ENCODE data around the gene MARCHF5.

DNA sequence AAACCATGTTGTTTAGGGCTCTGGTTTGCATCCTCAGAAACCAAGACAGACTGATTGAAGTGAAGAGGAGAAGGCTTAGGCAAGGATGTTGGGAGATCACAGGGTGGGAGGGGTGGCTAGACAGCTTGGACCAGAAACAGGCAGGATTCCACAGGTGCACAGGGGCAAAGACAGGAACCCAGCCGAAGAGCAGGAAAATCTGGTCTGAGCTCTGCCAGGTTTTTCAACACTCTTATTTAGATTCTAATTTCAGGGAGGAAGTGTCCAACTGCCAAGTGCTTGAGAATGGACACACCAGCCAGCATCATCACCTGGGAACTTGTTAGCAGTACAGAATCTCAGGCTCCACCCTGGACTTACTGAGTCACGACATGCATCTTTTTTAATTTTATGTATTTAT, 93.8 kb downstream of the MARCHF5 start:
- TF ChIP-seq POLR2A (IDR thresholded peaks at IDR 0.05; ENCODE audit: low read depth, low read length) (no peak), POLR2AphosphoS5 (IDR thresholded peaks at IDR 0.05; ENCODE audit: low read depth, low read length) (no peak), TAF1 (IDR thresholded peaks at IDR 0.05; ENCODE audit: low read depth, low read length) (no peak), SPI1 (IDR thresholded peaks at IDR 0.05; ENCODE audit: low read depth, low read length) (no peak), PAX5 (IDR thresholded peaks at IDR 0.05; ENCODE audit: insufficient read depth, low read length, severe bottlenecking) (no peak)

Data from GM12891 (cell line).